Astrocyte (in vitro differentiated cells and primary cell): ENCODE results near the gene FRMD3. TPM values are rescaled to one million over a fixed set of nuclear protein-coding genes. Genes with fewer than 3 reads are reported as not detected.

Experiments used
- DNase-seq: peaks from one replicate; pipeline ENCODE4 v3.0.0-alpha.2; 2010; ENCODE audit warnings: low read depth
- FAIRE-seq: peaks from 2 replicates; lab custom pipeline; 2011; peaks lifted over from hg19 to GRCh38; lab: Jason Lieb, UNC
- H2AFZ ChIP-seq: 2 replicates; pipeline ENCODE4 v1.6.0; 2012; ENCODE audit warnings: low read depth, low read length, inconsistent platforms
- H3K27ac ChIP-seq: 2 replicates; pipeline ENCODE4 v1.5.1; 2011; ENCODE audit warnings: low read depth, low read length, inconsistent platforms
- H3K27me3 ChIP-seq: 2 replicates; pipeline ENCODE4 v1.6.0; 2011; ENCODE audit warnings: low read length, inconsistent platforms; ENCODE audit not compliant: insufficient read depth
- H3K36me3 ChIP-seq: 2 replicates; pipeline ENCODE4 v1.5.1; 2011; ENCODE audit warnings: low read length, inconsistent platforms; ENCODE audit not compliant: insufficient read depth
- H3K4me1 ChIP-seq: 2 replicates; pipeline ENCODE4 v1.5.1; 2011; ENCODE audit warnings: low read length, inconsistent platforms; ENCODE audit not compliant: insufficient read depth
- H3K4me2 ChIP-seq: 2 replicates; pipeline ENCODE4 v1.6.0; 2012; ENCODE audit warnings: low read length, inconsistent platforms
- H3K4me3 ChIP-seq: 2 replicates; pipeline ENCODE4 v1.5.1; 2011; ENCODE audit warnings: low read depth, mild to moderate bottlenecking, low read length, inconsistent platforms; ENCODE audit not compliant: insufficient read depth
- H3K79me2 ChIP-seq: 2 replicates; pipeline ENCODE4 v1.6.0; 2012; ENCODE audit warnings: mild to moderate bottlenecking, low read length, inconsistent platforms; ENCODE audit not compliant: insufficient read depth
- H3K9ac ChIP-seq: 2 replicates; pipeline ENCODE4 v1.6.0; 2012; ENCODE audit warnings: mild to moderate bottlenecking, low read length, inconsistent platforms
- H3K9me3 ChIP-seq: 2 replicates; pipeline ENCODE4 v1.5.1; 2012; ENCODE audit warnings: low read depth, mild to moderate bottlenecking, low read length, inconsistent platforms; ENCODE audit not compliant: insufficient read depth
- H4K20me1 ChIP-seq: 2 replicates; pipeline ENCODE4 v1.6.0; 2012; ENCODE audit warnings: low read length, inconsistent platforms; ENCODE audit not compliant: insufficient read depth
- H3K27ac Mint-ChIP-seq: one replicate; pipeline ENCODE4 v1.8.0; 2021; ENCODE audit warnings: mild to moderate bottlenecking, mixed read lengths; ENCODE audit not compliant: unreplicated experiment
- H3K27me3 Mint-ChIP-seq: one replicate; pipeline ENCODE4 v1.8.0; 2021; ENCODE audit warnings: low read depth, mixed read lengths; ENCODE audit not compliant: unreplicated experiment
- H3K36me3 Mint-ChIP-seq: one replicate; pipeline ENCODE4 v1.8.0; 2021; ENCODE audit warnings: low read depth, mixed read lengths; ENCODE audit not compliant: unreplicated experiment
- H3K4me1 Mint-ChIP-seq: one replicate; pipeline ENCODE4 v1.8.0; 2021; ENCODE audit warnings: low read depth, mixed read lengths; ENCODE audit not compliant: unreplicated experiment
- H3K4me3 Mint-ChIP-seq: one replicate; pipeline ENCODE4 v1.8.0; 2021; ENCODE audit warnings: mild to moderate bottlenecking, moderate library complexity, mixed read lengths; ENCODE audit not compliant: unreplicated experiment
- H3K9me3 Mint-ChIP-seq: one replicate; pipeline ENCODE4 v1.8.0; 2021; ENCODE audit warnings: mild to moderate bottlenecking, mixed read lengths; ENCODE audit not compliant: unreplicated experiment
- CTCF ChIP-seq: IDR thresholded peaks from 2 replicates; pipeline ENCODE4 v1.5.1; 2011; ENCODE audit warnings: low read depth, mild to moderate bottlenecking, inconsistent platforms, low read length, moderate library complexity; ENCODE audit not compliant: insufficient read depth
- EZH2 ChIP-seq: IDR thresholded peaks from 2 replicates; pipeline ENCODE4 v1.6.1; 2012; ENCODE audit warnings: mild to moderate bottlenecking, low read length, inconsistent platforms; ENCODE audit not compliant: insufficient read depth
- total RNA-seq: library from RNA; stranded (reverse); gene quantifications from 2 replicates; pipeline ENCODE4 v1.2.1, GENCODE V29; 2021

The FRMD3 gene
- total RNA-seq, 1 donor from 2014 or later = 0.39 TPM

DNA sequence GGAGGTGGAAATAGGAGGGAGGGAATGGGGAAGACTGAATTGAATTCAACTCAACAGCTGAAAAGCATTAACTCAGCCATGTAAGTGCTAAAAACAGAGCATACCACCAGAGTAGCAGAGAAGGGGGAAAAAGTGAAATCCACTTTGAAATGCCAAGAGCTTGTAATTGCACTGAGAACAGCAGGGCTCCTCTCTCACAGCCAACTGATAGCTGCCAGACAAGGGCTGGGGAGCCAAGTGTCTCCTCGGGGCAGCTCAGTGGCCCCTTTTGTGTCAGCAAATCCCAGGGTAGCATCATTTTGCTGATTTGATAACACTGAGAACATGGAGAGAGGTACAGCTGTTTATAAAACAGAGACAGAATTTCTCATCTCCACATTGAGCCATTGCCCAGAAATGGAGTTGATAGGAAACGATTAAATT is 182.5 kb downstream of the FRMD3 start:
- H3K4me1 Mint-ChIP-seq = no peaks in the 10 kb centered on the region
- TF ChIP-seq EZH2 (no peak), CTCF (no peak)
- FAIRE-seq = no peak

DNA sequence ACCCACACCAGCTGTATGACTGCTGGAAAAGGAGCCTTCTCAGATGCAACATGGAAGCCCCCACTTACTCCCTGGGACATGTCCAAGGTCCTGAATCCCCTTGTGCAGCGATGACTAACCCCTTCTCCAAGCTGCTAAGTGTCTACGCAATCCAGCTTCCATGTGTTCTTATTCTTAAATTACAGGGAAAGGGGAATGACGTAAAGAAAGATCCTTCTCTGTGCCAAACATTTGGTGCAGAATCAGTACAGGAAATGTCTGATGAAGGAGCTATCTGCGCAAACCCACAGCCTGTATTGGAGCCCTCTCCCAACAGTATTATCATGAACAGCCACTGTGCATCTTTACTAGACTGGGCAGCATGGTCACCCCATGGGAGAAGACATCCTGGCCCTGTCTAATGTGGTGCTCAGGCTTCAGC is 183.2 kb downstream of the FRMD3 start:
- FAIRE-seq = no peak
- Mint-ChIP-seq H3K4me1 (no peaks in the 10 kb centered on the region), H3K9me3 (no peaks in the 10 kb centered on the region), H3K4me3 (no peak overlapping the region), H3K27me3 (no peaks in the 10 kb centered on the region), H3K36me3 (no peaks in the 10 kb centered on the region), H3K27ac (no peak overlapping the region)
- H3K36me3 ChIP-seq = no peaks in the 10 kb centered on the region
- no peak overlapping the region for H3K4me2 ChIP-seq
- H3K9ac ChIP-seq = no peak overlapping the region
- peak; percentile 7 for DNase-seq
- H2AFZ ChIP-seq = no peak overlapping the region
- H3K79me2 ChIP-seq = no peaks in the 10 kb centered on the region
- no peaks in the 10 kb centered on the region for H3K27me3 ChIP-seq
- H3K4me1 ChIP-seq = no peaks in the 10 kb centered on the region
- H3K9me3 ChIP-seq = no peaks in the 10 kb centered on the region
- H3K4me3 ChIP-seq = no peak overlapping the region
- no peak overlapping the region for H3K27ac ChIP-seq
- H4K20me1 ChIP-seq = no peaks in the 10 kb centered on the region
- TF ChIP-seq EZH2 (no peak), CTCF (no peak)

More for the DNA sequence above, 182.5 kb downstream of the FRMD3 start:
- no peak for DNase-seq
- H4K20me1 ChIP-seq = no peaks in the 10 kb centered on the region
- H2AFZ ChIP-seq = no peak overlapping the region
- no peak overlapping the region for H3K4me3 ChIP-seq
- no peak overlapping the region for H3K4me2 ChIP-seq
- no peaks in the 10 kb centered on the region for H3K36me3 ChIP-seq
- no peaks in the 10 kb centered on the region for H3K79me2 ChIP-seq
- no peak overlapping the region for H3K4me3 Mint-ChIP-seq
- H3K27me3 Mint-ChIP-seq = no peaks in the 10 kb centered on the region
- no peak overlapping the region for H3K27ac ChIP-seq
- H3K9ac ChIP-seq = no peak overlapping the region
- no peak overlapping the region for H3K27ac Mint-ChIP-seq
- no peaks in the 10 kb centered on the region for H3K9me3 Mint-ChIP-seq
- no peaks in the 10 kb centered on the region for H3K27me3 ChIP-seq
- no peaks in the 10 kb centered on the region for H3K9me3 ChIP-seq
- no peaks in the 10 kb centered on the region for H3K36me3 Mint-ChIP-seq
- H3K4me1 ChIP-seq = no peaks in the 10 kb centered on the region

DNA sequence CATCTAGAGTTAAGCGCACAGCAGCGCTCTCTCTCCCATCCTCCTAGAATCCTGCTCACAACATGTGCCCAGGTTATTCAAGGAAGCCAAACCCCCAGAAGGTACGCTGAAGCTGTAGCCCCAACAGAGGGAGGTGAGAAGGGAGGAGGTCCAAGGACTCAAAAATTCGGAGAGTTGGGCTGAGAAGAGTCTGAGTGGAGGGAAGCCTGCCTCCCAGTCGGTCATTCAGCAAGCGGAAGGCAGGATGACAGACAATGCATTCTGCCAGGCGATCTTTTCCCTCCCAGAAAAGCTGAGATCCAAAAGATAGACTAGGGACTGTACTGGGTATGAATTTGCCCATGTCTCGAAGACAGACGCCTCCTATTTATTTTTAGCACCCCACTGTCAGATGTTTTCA is 189.2 kb downstream of the FRMD3 start:
- Histone ChIP-seq H3K36me3 (no peaks in the 10 kb centered on the region), H3K4me3 (no peak overlapping the region), H3K9ac (no peak overlapping the region), H4K20me1 (no peaks in the 10 kb centered on the region), H3K4me1 (no peaks in the 10 kb centered on the region), H2AFZ (no peak overlapping the region), H3K27ac (no peak overlapping the region), H3K79me2 (no peaks in the 10 kb centered on the region), H3K9me3 (no peaks in the 10 kb centered on the region), H3K4me2 (no peak overlapping the region), H3K27me3 (no peaks in the 10 kb centered on the region)
- no peaks in the 10 kb centered on the region for H3K9me3 Mint-ChIP-seq
- DNase-seq = no peak
- H3K4me1 Mint-ChIP-seq = no peaks in the 10 kb centered on the region
- no peak for FAIRE-seq
- H3K27me3 Mint-ChIP-seq = no peaks in the 10 kb centered on the region
- TF ChIP-seq CTCF = no peak
- TF ChIP-seq EZH2 = no peak
- no peaks in the 10 kb centered on the region for H3K36me3 Mint-ChIP-seq
- no peak overlapping the region for H3K27ac Mint-ChIP-seq
- H3K4me3 Mint-ChIP-seq = no peak overlapping the region
